NCI-H1436 (cell line): Measurements from ENCODE around the gene BLVRA.

Experiments used
- DNase-seq: peaks from one replicate; lab custom pipeline; 2025; lab: John Stamatoyannopoulos, UW

Gene BLVRA

GRCh38 chr7:43750016-43750887 is 8.2 kb upstream of the BLVRA start:
- DNase-seq = no peak

GRCh38 chr7:43752411-43752810 is 6.1 kb upstream of the BLVRA start:
- DNase-seq = no peak

GRCh38 chr7:43753271-43753810 is 5.1 kb upstream of the BLVRA start:
- DNase-seq = no peak

DNA sequence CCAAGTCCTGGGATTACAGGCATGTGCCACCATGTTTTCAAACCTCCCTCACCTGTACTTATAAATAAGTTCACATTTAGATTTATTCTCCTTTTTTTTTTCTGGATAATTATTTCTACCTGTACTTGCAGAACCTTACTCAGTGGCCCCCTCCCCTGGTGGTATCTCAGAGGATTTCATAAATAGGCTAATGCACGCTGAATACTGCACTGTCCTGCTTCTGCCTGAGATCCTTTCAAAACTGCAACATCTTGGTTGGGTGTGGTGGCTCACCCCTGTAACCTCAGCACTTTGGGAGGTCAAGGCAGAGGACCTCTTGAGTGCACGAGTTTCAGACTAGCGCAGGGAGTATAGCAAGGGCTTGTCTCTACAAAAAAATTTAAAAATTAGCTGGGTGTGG is 4.6 kb upstream of the BLVRA start:
- DNase-seq = no peak

DNA sequence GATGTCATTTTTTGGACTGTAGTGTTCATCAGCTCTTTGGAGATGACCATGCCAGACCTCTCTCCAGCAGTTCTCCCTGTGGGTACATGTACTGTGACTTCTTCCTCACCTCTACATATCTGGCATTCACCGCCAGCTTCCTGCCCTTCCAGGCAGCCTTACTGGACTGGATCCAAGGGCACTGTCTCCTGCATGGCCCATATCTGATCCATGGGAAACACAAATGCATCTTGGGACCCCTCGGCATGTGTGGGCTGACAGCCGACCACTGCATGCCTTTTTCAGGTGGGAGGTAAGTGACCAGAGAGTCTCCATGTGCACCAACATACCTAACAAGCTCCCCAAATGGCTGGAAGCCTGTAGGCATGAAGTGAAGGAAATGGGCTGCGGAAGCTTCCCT is 3.9 kb upstream of the BLVRA start:
- DNase-seq = no peak

DNA sequence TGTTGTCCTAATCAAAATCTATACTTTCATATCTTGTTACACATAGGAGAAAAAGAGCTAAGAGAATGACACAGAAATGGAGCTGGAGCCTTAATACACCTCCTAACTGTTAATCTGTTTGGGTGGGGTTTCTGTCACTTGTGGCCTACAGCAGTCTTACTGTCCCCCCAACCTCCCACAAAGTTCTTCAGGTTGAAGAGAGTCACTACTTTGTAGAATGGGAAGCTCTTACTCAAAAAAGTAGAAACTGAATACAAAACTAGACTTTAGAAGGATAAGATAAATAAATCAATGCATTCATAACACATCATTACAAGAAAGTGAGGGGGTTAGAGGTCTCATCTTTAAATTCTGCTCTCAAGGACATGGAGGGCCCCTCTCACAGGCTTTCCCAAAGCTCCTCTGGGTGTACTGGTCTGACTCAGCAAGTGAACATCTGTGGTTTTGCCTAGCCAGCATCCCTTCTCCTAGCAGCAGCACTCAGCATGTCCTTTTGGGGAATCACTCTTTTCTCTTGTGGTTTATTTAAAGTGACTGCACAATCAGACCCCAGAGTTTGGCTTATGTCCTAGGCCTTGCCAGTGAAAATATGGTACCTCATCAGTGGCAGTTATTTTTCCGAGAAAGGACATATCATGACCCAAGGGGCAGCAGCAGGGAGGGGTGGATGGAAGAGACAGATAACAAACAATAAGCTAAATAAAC is 2.0 kb upstream of the BLVRA start:
- DNase-seq = no peak

DNA sequence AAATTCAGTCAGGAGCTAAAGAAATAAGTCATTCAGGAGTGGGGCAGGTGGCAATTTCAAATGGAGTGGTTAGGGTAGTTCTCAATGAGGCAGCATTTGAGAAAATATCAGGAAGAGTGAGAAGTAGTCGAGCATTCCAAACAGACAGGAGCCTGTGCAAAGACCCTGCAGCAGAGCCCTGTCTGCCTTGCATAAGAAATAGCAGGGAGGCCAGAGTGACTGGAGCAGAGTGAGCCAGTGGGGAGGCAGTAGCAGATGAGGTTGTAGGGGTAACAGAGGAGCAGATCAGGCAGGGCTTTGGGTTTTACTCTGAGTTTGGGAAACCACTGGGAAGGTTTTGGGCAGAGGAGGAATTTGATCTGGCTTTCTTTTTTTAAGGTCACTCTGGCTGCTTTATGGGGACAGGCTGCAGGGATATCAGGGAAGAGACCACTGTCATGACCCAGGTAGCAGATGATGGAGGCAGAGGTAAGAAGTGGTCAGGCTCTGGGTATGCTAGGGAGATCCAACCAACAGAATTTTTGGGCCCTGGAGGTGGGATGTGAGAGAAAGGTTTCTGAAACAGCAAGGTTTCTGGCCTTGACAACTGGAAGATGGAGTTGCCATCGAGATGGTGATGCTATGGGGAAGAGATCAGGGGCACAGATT is 1.3 kb upstream of the BLVRA start:
- no peak for DNase-seq

- no peak for DNase-seq
Measured at GRCh38 chr7:43758822-43759683, 573 bp downstream of the BLVRA start.

DNA sequence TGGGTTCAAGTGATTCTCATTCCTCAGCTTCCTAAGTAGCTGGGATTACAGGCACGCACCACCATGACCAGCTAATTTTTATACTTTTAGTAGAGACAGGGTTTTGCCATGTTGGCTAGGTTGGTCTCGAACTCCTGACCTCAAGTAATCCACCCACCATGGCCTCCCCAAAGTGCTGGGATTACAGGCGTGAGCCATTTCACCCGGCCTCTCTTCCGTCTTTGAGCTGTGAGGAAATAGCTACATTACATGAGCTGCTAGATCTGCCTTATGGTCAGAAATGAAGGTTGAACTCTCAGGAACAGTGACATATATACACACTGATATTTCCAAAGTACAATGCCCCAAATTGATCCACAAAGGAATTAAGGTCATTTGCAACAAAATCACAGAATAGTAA is 2.4 kb downstream of the BLVRA start:
- DNase-seq = no peak

DNA sequence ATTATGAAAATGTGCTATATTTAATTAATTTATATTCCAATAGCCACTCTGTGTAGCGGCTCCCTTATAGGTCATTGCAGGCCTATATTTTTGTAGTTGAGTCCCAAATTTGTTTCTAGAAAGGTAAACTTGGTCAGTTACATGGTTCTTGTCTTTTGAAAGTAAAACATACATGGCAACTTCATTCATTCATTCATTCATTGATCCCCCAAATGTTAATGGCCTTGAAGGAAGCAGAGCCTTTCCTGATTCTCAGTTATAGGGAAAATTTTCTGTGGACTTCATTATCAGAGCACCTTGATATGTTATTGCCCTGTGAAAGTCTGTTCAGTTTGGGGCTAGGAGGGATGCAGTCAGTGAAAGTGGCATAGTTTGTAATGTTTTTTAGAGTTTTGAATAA is 2.9 kb downstream of the BLVRA start:
- no peak for DNase-seq

- no peak for DNase-seq
Measured at GRCh38 chr7:43761938-43762692, 3.6 kb downstream of the BLVRA start.

DNA sequence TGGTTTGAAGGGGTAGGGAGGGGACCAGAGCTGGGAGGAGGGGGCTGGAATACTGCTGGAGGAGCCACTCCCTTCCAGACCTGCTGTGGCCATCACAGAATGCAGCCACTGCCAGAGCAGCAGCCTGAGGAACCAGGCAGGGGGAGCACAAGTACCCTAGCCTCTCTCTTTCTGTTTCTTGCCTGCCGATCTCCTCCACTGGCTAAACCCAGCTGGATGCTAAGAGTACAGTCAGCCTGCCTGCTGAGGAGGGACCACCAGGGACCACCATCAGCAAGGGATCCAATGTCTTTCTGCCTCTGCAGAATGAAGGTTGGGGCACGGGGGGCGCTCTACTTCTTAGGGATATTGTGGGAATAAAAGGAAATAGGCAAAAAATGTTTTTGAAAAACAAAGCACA is 4.7 kb downstream of the BLVRA start:
- no peak for DNase-seq

DNA sequence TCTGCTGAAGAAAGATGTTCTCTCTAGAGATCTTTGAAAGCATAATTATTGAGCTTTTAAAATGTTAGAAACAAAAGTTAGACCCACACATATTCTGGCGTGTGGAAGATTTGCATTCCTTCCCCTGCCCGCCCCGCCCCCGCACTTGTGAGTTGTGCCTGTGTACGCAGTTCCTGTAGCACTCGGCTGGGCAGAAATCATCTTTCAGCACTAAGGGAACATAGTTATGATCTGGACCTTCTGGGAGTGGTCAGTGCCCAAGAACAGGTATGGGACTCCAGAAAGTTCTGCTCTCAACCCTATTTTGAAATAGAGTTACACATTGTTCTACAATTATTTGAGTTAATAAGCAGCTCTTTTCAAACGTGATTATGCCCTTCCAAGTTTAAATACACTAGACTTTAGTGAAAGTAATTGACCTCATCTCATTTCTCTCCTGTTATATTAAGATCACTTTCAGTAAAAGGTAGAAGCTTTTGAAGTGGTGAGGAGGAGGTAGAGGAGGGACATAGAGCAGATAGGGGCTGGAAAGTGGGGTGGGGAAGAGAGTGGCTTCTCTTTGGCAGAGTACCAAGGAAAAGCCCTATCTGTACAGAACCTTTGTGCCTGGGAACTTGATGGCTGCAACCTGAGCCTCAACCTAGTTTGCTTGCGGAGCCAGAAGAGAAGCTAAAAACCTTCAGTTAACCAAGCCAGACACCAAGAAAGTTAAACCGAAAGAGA is 5.7 kb downstream of the BLVRA start:
- DNase-seq = no peak

DNA sequence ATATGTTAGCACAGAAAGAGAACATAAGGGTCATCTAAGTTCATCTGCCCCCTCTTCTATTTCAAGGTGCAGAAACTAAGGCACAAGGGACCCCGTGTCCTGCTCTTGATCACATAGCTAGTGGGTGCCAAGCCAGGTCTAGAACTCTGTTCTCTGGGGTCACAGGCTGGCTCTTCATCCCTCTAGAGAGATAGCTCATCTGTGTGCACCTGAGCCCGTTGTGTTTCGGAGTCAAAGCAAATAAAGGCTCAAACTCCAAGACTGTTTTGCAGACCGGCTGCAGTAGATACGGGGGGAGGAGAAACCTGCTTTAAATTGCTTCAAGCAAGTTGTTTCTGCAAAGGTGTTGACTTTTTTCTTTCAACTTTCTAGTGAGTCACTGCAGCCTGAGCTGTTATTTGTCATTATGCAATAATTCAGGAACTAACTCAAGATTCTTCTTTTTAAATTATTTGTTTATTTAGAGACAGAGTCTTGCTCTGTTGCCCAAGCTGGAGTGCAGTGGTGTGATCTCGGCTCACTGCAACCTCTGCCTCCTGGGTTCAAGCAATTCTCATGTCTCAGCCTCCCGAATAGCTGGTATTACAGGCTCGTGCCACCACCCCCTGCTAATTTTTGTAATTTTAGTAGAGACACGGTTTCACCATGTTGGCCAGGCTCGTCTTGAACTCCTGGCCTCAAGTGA is 6.5 kb downstream of the BLVRA start:
- DNase-seq = no peak

DNA sequence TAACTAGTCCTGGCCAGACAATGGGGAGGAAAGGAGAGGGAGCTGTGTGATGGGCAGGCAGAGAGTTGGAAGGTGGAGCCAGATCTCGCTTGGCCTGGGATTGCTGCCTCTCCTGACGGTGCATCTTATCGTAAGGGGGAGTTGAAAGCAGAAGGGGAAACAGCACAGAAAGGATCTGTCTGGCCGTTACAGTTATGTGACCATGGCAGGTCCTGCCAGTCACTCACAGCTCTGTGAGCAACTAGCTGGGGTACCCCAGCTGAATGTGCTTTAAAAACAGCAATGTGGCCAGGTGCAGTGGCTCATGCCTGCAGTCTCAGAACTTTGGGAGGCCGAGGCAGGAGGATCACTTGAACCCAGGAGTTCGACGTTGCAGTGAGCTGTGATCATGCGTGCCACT is 8.1 kb downstream of the BLVRA start:
- DNase-seq = no peak

GRCh38 chr7:43767311-43767710 is 8.8 kb downstream of the BLVRA start:
- no peak for DNase-seq

DNA sequence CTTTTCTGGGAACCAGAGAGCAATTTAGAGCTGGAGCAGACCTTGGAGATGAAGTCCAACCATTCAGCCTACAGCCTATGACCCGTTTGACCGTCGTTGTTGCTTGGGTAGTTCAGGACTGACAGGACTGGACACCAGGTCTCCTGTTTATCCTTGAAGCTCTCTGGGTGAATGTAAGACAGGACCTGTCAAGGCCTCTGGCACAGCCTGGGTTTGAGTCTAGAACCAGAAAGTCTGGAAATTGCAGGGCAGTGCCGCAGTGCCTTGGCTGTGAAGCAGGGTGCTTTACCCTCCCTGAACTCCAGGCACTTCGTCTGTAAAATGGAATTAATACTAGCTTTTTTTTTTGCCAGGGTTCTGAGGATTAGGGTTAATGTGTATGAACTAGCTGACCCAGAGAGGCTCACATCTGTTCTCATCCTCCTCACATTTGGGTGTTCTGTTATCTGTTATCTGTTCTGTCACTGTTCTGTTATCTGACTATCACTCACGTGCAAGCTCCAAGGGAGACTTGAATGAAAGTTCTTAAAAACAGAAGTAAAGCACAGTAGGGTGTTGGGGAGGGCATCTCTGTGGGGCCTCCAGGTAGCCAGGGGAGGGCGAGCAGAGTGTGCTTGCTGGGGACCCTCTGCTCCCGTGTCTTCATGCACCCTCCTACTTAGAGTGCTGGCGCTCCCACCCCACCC is 9.9 kb downstream of the BLVRA start:
- no peak for DNase-seq

DNA sequence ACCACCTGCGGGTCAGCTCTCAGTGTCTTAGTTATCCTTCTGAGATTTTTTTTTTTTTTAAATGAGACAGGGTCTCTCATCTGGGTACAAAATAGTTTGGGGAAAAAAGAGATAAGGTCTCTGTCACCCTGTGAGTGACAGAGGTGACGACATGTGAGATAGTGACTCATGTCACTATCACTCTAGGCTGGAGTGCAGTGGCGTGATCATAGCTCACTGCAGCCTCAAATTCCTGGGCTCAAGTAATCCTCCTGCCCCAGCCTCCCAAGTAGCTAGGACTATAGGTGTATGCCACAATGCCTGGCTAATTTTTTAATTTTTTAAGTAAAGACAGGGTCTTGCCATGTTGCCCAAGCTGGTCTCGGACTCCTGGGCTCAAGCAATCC is 10.4 kb downstream of the BLVRA start:
- DNase-seq = no peak

DNA sequence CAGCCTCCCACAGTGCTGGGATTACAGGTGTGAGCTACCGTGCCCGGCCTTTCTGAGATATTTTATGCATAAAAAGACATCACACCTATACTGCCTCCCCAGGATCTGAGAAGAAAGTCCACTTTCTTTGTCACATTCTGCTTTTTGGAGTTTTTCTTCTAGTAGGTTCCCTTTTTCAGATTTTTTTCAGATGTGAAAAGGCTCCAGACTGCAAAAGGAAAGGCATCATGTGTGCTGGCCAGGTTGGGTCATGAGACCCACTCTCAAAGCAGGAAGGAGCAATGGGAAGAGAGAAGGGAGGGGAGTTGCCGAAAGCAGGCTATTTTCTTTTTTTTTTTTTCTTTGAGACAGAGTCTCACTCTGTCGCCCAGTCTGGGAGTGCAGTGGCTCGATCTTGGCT is 10.8 kb downstream of the BLVRA start:
- no peak for DNase-seq
